Brain microvascular endothelial cell (primary cell): ENCODE data around the gene TCIRG1.

Experiments
- DNase-seq: peaks from one replicate; pipeline ENCODE4 v3.0.0-alpha.2; 2020
- H3K27ac ChIP-seq: fragments of 250-450 bp; sonication (Bioruptor Pico); 2 replicates; pipeline ENCODE4 v1.5.1; 2020; ENCODE audit warnings: mild to moderate bottlenecking, moderate library complexity
- H3K27me3 ChIP-seq: fragments of 250-450 bp; sonication (Bioruptor Pico); replicated peaks from 2 replicates; pipeline ENCODE4 v1.5.1; 2020; ENCODE audit warnings: mild to moderate bottlenecking
- H3K36me3 ChIP-seq: fragments of 250-450 bp; sonication (Bioruptor Pico); replicated peaks from 2 replicates; pipeline ENCODE4 v1.5.1; 2020; ENCODE audit warnings: mild to moderate bottlenecking
- H3K4me3 ChIP-seq: 2 replicates; pipeline ENCODE4 v1.5.1; 2011; ENCODE audit warnings: low read depth, mild to moderate bottlenecking, control low read depth, low read length, moderate library complexity
- in situ Hi-C: cut with HindIII; loops from 2 replicates; pipeline ENCODE4 v1.10.0; 2017; ENCODE audit warnings: low sequenced_read_pairs, low pct_ligation_motif_present
- TF ChIP-seq, protein P1 (sequence below): IDR thresholded peaks from 2 replicates; pipeline ENCODE4 v1.5.1; 2011; ENCODE audit warnings: low read depth, mild to moderate bottlenecking, moderate library complexity, low read length, control low read depth, inconsistent platforms; ENCODE audit errors: missing control alignments

Gene TCIRG1

DNA sequence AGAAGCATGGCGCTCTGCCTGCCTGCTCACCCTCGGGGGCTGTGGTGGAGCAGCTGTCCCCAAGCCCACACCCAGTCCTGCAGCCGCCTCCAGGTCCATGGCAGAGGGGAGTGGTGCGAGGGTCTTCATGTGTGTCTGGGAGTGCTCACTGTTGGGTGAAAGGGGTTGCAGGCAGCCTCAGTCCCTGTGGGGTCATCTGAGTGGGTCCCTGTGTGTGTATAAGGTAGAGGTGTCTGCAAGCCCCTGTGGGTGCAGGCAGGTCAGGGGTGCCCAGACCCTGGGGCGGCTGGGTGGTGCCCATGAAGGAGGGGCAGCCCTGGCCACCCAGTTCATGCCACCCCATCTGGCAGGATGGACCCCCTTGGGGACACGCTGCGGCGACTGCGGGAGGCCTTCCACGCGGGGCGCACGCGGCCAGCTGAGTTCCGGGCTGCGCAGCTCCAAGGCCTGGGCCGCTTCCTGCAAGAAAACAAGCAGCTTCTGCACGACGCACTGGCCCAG is 23.8 kb upstream of the TCIRG1 start:
- in situ Hi-C loops = no loop called here
- no peaks in the 10 kb centered on the region for H3K27me3 ChIP-seq
- no peak overlapping the region for H3K4me3 ChIP-seq
- no peaks in the 10 kb centered on the region for H3K36me3 ChIP-seq
- DNase-seq = no peak
- TF ChIP-seq, protein P1, sequence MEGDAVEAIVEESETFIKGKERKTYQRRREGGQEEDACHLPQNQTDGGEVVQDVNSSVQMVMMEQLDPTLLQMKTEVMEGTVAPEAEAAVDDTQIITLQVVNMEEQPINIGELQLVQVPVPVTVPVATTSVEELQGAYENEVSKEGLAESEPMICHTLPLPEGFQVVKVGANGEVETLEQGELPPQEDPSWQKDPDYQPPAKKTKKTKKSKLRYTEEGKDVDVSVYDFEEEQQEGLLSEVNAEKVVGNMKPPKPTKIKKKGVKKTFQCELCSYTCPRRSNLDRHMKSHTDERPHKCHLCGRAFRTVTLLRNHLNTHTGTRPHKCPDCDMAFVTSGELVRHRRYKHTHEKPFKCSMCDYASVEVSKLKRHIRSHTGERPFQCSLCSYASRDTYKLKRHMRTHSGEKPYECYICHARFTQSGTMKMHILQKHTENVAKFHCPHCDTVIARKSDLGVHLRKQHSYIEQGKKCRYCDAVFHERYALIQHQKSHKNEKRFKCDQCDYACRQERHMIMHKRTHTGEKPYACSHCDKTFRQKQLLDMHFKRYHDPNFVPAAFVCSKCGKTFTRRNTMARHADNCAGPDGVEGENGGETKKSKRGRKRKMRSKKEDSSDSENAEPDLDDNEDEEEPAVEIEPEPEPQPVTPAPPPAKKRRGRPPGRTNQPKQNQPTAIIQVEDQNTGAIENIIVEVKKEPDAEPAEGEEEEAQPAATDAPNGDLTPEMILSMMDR = no peak
- H3K27ac ChIP-seq = no peak overlapping the region

DNA sequence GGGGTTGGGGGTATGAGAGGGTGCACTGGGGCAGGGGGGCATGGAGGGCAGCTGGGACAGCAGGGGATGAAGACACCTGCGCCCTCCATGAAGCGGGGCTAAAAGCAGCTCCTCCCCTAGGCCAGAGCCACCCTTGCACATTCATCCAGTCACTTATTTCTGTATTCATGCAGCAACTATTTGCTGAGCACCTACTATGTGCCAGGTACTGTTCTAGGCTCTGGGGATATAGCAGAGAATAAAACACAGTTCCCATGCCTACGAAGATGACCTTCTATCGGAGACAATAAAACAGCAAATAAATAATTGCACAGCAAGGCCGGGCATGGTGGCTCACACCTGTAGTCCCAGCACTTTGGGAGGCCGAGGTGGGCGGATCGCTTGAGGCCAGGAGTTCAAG is 23.4 kb upstream of the TCIRG1 start:
- in situ Hi-C loops = no loop called here
- TF ChIP-seq, protein P1 = no peak

DNA sequence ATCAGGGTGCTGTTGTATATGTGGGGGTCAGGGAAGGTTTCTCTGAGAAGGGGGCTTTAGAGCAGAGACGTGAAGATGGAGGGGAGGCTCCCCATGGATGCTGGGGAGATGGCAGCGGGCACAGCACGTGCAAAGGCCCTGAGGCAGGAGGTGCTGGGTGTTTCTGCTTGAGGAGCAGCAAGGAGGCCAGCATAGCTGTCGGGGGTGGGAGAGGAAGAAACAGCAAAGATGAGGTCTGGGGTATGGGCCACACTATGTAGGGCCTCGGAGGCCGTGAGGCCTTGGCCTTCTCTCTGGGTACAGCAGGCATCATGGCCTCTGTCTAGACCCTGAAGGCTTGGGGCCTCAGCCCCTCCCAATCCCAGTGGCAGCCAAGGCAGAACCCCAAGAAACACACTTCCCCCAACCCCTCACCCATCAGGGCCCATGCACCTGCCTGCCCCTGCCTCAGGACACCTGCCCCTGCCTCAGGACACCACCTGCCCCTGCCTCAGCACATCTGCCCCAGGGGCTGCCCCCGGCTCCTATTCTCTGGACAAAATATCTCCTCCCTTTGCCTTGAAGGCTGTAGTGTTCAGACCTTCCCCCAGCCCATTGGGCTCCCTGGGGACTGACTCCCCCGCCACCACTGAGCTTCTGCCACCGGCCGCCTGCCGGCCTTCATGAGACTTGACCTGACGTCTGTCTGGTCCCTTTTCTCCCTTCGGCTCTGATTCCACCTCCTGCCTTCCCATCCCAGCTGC is 22.5 kb upstream of the TCIRG1 start:
- H3K4me3 ChIP-seq = no peak overlapping the region
- in situ Hi-C loops = no loop called here
- H3K27me3 ChIP-seq = no peaks in the 10 kb centered on the region
- no peaks in the 10 kb centered on the region for H3K36me3 ChIP-seq
- H3K27ac ChIP-seq = no peak overlapping the region
- TF ChIP-seq, protein P1 = peak; percentile 15
- no peak for DNase-seq

More for the DNA sequence above, 23.4 kb upstream of the TCIRG1 start:
- H3K27ac ChIP-seq = no peak overlapping the region
- no peak overlapping the region for H3K4me3 ChIP-seq
- DNase-seq = no peak
- H3K36me3 ChIP-seq = no peaks in the 10 kb centered on the region
- H3K27me3 ChIP-seq = no peaks in the 10 kb centered on the region

DNA sequence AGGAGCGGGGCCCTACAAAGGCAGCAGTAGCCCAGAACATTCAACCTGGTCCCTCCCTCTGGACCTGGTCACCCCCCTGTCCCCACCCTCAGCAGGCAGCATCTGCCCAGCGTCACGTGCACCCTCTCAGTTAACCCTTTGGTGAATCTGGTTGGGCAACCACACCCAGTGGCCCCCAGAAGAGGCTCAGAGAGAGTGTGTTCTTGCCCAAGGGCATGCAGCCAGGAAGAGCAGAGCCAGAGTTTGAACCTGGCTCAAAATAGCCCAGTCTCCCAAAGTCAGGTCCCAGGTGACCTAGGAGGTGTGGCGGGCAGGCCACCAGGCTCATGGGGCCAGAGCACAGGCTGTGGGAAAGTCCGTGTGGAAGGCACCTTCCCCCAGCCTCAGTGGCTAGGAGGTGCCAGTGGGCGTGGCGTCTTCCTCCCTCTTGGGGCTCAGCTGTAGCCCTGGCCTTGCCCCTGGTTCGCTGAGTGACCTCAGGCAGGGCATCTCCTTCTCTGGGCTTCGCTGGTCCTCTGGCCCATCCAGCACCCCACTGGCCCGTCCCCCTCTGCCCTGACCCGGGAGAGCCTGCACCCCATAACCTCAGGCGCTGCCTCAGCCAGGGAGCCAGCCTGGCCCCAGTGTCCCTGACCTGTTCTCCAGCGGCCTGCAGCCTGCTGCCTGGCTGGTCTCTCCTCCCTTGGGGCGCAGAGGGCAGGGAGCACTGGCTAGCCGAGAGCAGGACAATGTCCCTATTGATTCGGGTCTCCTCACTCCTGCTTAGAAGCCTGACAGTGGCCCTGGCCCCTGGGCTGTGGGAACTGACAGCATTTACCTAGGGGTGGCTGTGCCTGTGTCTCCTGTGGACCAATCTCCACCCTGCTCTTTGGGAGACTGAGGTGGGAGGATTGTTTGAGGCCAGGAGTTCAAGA is 21.7 kb upstream of the TCIRG1 start:
- Histone ChIP-seq H3K36me3 (no peaks in the 10 kb centered on the region), H3K27me3 (no peaks in the 10 kb centered on the region), H3K4me3 (no peak overlapping the region), H3K27ac (no peak overlapping the region)
- TF ChIP-seq, protein P1 = no peak
- in situ Hi-C loops = no loop called here
- no peak for DNase-seq

DNA sequence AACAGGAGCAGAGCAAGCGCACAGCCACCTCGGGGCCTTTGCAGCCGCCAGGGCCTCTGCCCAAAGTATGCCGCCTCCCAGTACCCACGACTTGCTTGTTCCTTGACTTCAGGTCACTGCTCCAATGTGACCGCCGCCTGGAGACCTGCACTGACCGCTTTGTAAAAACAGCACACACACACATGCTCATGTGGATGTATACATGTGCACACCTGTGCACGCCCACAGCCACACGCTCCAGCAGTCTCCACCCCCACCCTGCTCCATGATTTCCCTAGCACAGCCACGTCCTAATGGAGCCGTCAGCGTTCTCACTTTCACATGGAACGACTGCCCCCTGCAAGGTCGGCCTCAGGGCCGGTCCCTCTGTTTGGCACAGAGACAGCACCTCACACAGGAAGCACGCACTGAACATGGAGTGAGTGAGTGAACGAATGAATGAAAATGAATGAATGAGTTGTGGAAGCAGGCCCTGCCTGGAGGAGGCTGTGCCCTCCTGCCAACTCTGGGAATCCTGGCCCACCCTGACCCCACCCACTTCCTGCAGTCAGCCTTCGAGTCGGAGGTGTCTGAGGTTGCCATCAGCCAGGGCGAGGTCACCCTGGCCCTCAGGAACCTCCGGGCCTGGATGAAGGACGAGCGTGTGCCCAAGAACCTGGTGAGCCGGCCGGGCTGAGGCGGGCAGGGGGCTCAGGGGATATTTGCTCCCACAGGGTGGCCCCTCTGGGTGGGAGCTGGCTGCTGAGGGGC is 20.7 kb upstream of the TCIRG1 start:
- no peak for DNase-seq
- H3K27me3 ChIP-seq = no peaks in the 10 kb centered on the region
- H3K4me3 ChIP-seq = no peak overlapping the region
- H3K36me3 ChIP-seq = no peaks in the 10 kb centered on the region
- TF ChIP-seq, protein P1 = no peak
- in situ Hi-C loops = no loop called here
- H3K27ac ChIP-seq = no peak overlapping the region
